ENCODE results near the gene KRI1. TPM values are rescaled to one million over a fixed set of nuclear protein-coding genes. Genes with fewer than 3 reads are reported as not detected.

The KRI1 gene
- total RNA-seq, 4 donors from 2014 or later, result 16.8 to 24.1 (median 19.9) TPM

GRCh38 chr19:10600149-10600548 is 34.3 kb upstream of the KRI1 start:
- H3K27me3 ChIP-seq, result no peaks in the 10 kb centered on the region
- no peak for DNase-seq
- intact Hi-C loops (cut with DNase I; ENCODE audit: low total_unique reads), result loop anchor here (5.0 kb wide), 1 partner anchor 42 kb away; no protein-coding TSS in a partner anchor

GRCh38 chr19:10593820-10594637 is 28.2 kb upstream of the KRI1 start:
- in situ Hi-C loops (cut with MboI; ENCODE audit: low sequenced_read_pairs in 4 of 4), result no loop called here
- ATAC-seq, result peak; percentile 70 to 78
- Histone ChIP-seq H3K9me3 (no peaks in the 10 kb centered on the region), H3K27ac (peak overlapping the region in 2 of 4 donors; percentile 2 to 34), H3K4me3 (no peak overlapping the region), H3K4me1 (peaks cover 4 to 5% of the 10 kb centered on the region in 2 donors), H3K36me3 (no peaks in the 10 kb centered on the region), H3K27me3 (peaks cover 0 to 3% (median 3%) of the 10 kb centered on the region in 3 donors)
- no peak for TF ChIP-seq POLR2A (IDR thresholded peaks at IDR 0.05)
- no peak for TF ChIP-seq CTCF (IDR thresholded peaks at IDR 0.05 in 4 of 5, conservative IDR thresholded peaks at IDR 0.05 in 1 of 5)
- intact Hi-C loops (cut with DNase I; ENCODE audit: low total_unique reads), result no loop called here
- DNase-seq, result peak; percentile 11 to 77

More at GRCh38 chr19:10600149-10600548, 34.3 kb upstream of the KRI1 start:
- in situ Hi-C loops (cut with MboI; ENCODE audit: low sequenced_read_pairs in 4 of 4), result no loop called here
- no peaks in the 10 kb centered on the region for H3K36me3 ChIP-seq
- peaks cover 15 to 18% of the 10 kb centered on the region in 2 donors for H3K4me1 ChIP-seq
- ATAC-seq, result no peak
- H3K4me3 ChIP-seq, result no peak overlapping the region
- H3K27ac ChIP-seq, result no peak overlapping the region
- H3K9me3 ChIP-seq, result no peaks in the 10 kb centered on the region
- no peak for TF ChIP-seq CTCF (IDR thresholded peaks at IDR 0.05 in 4 of 5, conservative IDR thresholded peaks at IDR 0.05 in 1 of 5)
- TF ChIP-seq POLR2A (IDR thresholded peaks at IDR 0.05), result no peak

- Histone ChIP-seq H3K36me3 (no peaks in the 10 kb centered on the region), H3K27ac (no peak overlapping the region), H3K4me1 (peaks cover 4 to 5% of the 10 kb centered on the region in 2 donors), H3K9me3 (no peaks in the 10 kb centered on the region), H3K4me3 (no peak overlapping the region), H3K27me3 (peaks cover 0 to 12% (median 11%) of the 10 kb centered on the region in 3 donors)
- ATAC-seq (no peak), DNase-seq (no peak)
- in situ Hi-C loops (cut with MboI; ENCODE audit: low sequenced_read_pairs in 4 of 4), result no loop called here
- intact Hi-C loops (cut with DNase I; ENCODE audit: low total_unique reads), result no loop called here
- TF ChIP-seq CTCF (IDR thresholded peaks at IDR 0.05 in 4 of 5, conservative IDR thresholded peaks at IDR 0.05 in 1 of 5) (no peak), POLR2A (IDR thresholded peaks at IDR 0.05) (no peak)
Measured at GRCh38 chr19:10593148-10593547, 27.3 kb upstream of the KRI1 start.

GRCh38 chr19:10587839-10588150 is 22.0 kb upstream of the KRI1 start:
- Histone ChIP-seq H3K4me3 (no peak overlapping the region), H3K27ac (no peak overlapping the region), H3K9me3 (no peaks in the 10 kb centered on the region), H3K36me3 (no peaks in the 10 kb centered on the region), H3K4me1 (no peaks in the 10 kb centered on the region), H3K27me3 (peaks cover 3 to 24% (median 17%) of the 10 kb centered on the region in 3 donors)
- in situ Hi-C loops (cut with MboI; ENCODE audit: low sequenced_read_pairs in 4 of 4) (no loop called here), intact Hi-C loops (cut with DNase I; ENCODE audit: low total_unique reads) (no loop called here)
- TF ChIP-seq POLR2A (IDR thresholded peaks at IDR 0.05) (no peak), CTCF (IDR thresholded peaks at IDR 0.05 in 4 of 5, conservative IDR thresholded peaks at IDR 0.05 in 1 of 5) (no peak)
- ATAC-seq (no peak), DNase-seq (no peak)

Data from gastrocnemius medialis (tissue), 4 donors.